ENCODE results near the gene SLC1A7. TPM values are rescaled to one million over a fixed set of nuclear protein-coding genes. Genes with fewer than 3 reads are reported as not detected.

The SLC1A7 gene
- total RNA-seq, 1 experiment from 2014 or later = not detected

- TF ChIP-seq CTCF (IDR thresholded peaks at IDR 0.05 in 2 of 3, conservative IDR thresholded peaks at IDR 0.05 in 1 of 3; ENCODE audit: borderline replicate concordance in 1 of 3, insufficient read depth in 1 of 3, low read depth in 2 of 3, low read length in 2 of 3) = no peak
- TF ChIP-seq SIN3A (IDR thresholded peaks at IDR 0.05; ENCODE audit: low read depth) = no peak
- TF ChIP-seq JUND (IDR thresholded peaks at IDR 0.05) = no peak
Observed at GRCh38 chr1:53069265-53069662, 73.2 kb downstream of the SLC1A7 start (continued).

- CTCF ChIA-PET = no interaction called here
- no peaks in the 10 kb centered on the region for H3K9me3 ChIP-seq (ENCODE audit: control insufficient read depth in 1 of 2, insufficient read depth in 1 of 2, low read depth in 1 of 2, low read length in 2 of 2)
- POLR2A ChIA-PET = no interaction called here
- intact Hi-C loops (cut with micrococcal nuclease) = no loop called here
- DNase-seq (ENCODE audit: low read depth, low spot score) = no peak
- no peaks in the 10 kb centered on the region for H3K27me3 ChIP-seq (ENCODE audit: insufficient read depth, low read length)
- no peaks in the 10 kb centered on the region for H3K9me2 ChIP-seq (ENCODE audit: insufficient read depth)
- no peaks in the 10 kb centered on the region for H3K4me1 ChIP-seq (ENCODE audit: control insufficient read depth in 1 of 2, insufficient read depth in 2 of 2, low read length in 2 of 2)
- no peaks in the 10 kb centered on the region for H3K36me3 ChIP-seq (ENCODE audit: control insufficient read depth in 1 of 2, insufficient read depth in 2 of 2, low read length in 2 of 2)
- no peak overlapping the region for H3K4me2 ChIP-seq (ENCODE audit: low read length)
- no peaks in the 10 kb centered on the region for H3K79me2 ChIP-seq (ENCODE audit: insufficient read depth, low read length)
- H3K9ac ChIP-seq (ENCODE audit: low read length) = no peak overlapping the region
- H2AFZ ChIP-seq (ENCODE audit: low read depth, low read length, poor library complexity, severe bottlenecking) = no peak overlapping the region
- H3K27ac ChIP-seq (ENCODE audit: low read depth, low read length) = no peak overlapping the region
- no TSS peak for BruUV-seq (replicated peaks)
- no peak overlapping the region for H3K4me3 ChIP-seq (replicated peaks in 1 of 2; ENCODE audit: low read depth in 1 of 2, low read length in 2 of 2)
- RAD21 ChIA-PET (ENCODE audit: low non-redundant PET in 1 of 2, low total read pairs in 2 of 2, uncharacterized antibody in 2 of 2, unreplicated experiment in 2 of 2) = no interaction called here
- H4K20me1 ChIP-seq (ENCODE audit: insufficient read depth) = no peaks in the 10 kb centered on the region
- ATAC-seq = no peak
- no peak for TF ChIP-seq MAX (IDR thresholded peaks at IDR 0.05)
- TF ChIP-seq TCF7L2 (IDR thresholded peaks at IDR 0.05; ENCODE audit: borderline replicate concordance, extremely low read depth, insufficient read depth, insufficient read length) = no peak
- TF ChIP-seq ZFX (IDR thresholded peaks at IDR 0.05) = no peak
- no peak for TF ChIP-seq POLR2A (IDR thresholded peaks at IDR 0.05; ENCODE audit: borderline replicate concordance, extremely low read depth, insufficient read depth, insufficient read length)
- TF ChIP-seq ZBTB33 (IDR thresholded peaks at IDR 0.05; ENCODE audit: extremely low read depth, insufficient replicate concordance, low read length) = no peak
- TF ChIP-seq RAD21 (IDR thresholded peaks at IDR 0.05; ENCODE audit: low read depth) = no peak
- no peak for TF ChIP-seq REST (IDR thresholded peaks at IDR 0.05; ENCODE audit: low read depth)
- TF ChIP-seq ATF3 (IDR thresholded peaks at IDR 0.05) = no peak
- no peak for TF ChIP-seq FOSL1 (IDR thresholded peaks at IDR 0.05; ENCODE audit: low read depth)
- TF ChIP-seq CBX3 (IDR thresholded peaks at IDR 0.05; ENCODE audit: low read depth) = no peak
- TF ChIP-seq YY1 (IDR thresholded peaks at IDR 0.05; ENCODE audit: extremely low read depth, insufficient replicate concordance, low read depth, low read length) = no peak
- no peak for TF ChIP-seq ELF1 (IDR thresholded peaks at IDR 0.05; ENCODE audit: borderline replicate concordance, low read depth)
- no peak for TF ChIP-seq SP1 (IDR thresholded peaks at IDR 0.05; ENCODE audit: low read depth)
Observed at GRCh38 chr1:53068314-53069099, 73.9 kb downstream of the SLC1A7 start.

Data from HCT116 (cell line).